HG03103 (cell line): ENCODE data around the gene IL31RA.

ENCODE experiments used
- ATAC-seq: cut with Tn5 transposase; IDR thresholded peaks from one replicate; pipeline ENCODE4 v1.9.1; 2021; ENCODE audit warnings: low read depth; ENCODE audit not compliant: unreplicated experiment

The IL31RA gene

GRCh38 chr5:55857247-55857640 is 6.1 kb downstream of the IL31RA start:
- no peak for ATAC-seq

GRCh38 chr5:55858104-55858503 is 6.9 kb downstream of the IL31RA start:
- ATAC-seq: no peak

DNA sequence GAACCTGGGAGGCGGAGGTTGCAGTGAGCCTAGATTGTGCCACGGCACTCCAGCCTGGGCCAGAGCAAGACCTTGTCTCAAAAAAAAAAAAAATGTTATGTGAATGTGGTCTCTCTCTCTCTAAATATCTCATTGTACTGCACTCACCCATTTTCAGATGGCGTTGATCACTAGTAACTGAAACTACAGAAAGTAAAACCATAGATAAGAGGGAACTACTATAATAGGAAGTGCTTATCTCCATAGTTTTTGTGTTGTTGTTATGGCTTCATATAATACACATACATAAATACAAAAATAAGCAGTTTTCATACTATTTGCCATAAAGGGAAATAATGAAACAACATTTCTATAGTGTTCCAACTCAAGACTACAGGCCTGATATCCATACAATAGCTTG is 9.1 kb downstream of the IL31RA start:
- no peak for ATAC-seq

DNA sequence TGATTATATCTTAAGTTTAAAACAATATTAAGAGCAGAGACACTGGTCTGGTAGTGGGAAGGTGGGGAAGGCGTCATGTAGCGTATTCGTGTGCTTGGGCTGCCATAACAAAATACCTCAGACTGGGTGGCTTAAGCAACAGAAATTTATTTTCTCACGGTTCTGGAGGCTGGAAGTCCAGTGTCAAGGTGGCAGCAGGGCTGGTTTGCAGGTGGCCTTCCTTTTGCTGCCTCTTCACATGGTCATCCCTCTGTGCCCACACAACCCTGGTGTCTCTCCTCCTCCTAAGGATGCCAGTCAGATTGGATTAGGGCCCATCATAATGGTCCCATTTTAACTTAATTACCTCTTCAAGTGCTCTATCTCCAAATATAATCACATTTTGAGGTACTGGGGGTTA is 9.6 kb downstream of the IL31RA start:
- ATAC-seq: no peak

GRCh38 chr5:55864606-55865541 is 13.7 kb downstream of the IL31RA start:
- ATAC-seq: no peak

DNA sequence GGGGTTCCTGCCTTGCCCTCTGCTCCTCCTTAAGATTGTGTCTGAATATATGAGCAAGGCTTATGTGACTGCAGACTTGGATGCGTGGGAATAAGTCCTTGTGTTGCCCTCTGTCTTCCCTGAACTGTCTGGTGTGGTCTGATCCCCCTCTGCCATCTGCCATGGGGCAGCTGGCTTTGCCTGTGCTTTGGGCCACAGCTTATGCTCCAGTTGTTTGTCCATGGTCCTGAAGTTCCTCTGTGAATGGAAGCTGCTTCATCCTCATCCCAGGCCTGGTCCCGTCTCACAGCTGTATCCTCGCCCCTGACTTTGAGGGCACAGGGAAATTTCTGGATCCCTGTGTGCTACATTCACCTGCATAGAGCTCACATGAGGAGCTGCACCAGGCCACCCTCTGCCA is 14.7 kb downstream of the IL31RA start:
- ATAC-seq: no peak

DNA sequence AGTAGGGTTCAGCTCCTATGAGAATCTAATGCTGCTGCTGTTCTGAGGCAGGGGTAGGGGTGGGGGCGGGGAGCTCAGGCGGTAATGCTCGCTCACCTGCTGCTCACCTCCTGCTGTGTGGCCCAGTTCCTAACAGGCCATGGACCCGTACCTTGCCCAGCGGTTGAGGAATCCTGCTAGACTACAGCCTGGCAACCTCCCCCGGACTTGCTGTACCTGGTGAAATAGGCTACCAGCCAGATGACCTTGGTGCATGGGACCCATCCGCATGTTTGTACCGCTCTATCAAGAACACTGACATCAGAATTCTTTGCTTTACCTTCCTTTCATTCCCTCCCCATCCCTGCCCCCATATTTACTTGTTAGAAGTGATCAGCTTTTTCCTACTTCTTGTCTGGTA is 15.3 kb downstream of the IL31RA start:
- ATAC-seq: no peak

GRCh38 chr5:55866934-55867333 is 15.8 kb downstream of the IL31RA start:
- ATAC-seq: no peak

- no peak for ATAC-seq
Measured at GRCh38 chr5:55868846-55869245, 17.7 kb downstream of the IL31RA start.

GRCh38 chr5:55869847-55870246 is 18.7 kb downstream of the IL31RA start:
- ATAC-seq: no peak

DNA sequence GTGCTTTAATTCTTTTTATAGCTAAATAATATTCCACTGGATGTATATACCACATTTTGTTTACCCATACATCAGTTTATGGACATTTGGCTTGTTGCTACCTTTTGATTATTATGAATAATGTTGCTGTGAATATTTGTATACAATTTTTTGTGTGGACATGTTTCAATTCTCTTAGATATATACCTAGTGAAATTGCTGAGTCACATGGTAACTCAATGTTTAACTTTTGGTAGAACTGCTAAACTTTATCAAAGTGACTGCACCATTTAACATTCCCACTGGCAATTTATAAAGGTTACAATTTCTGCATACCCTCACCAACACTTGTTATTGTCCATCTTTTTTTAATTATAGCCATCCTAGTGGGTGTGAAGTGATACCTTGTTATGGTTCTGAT is 22.1 kb downstream of the IL31RA start:
- ATAC-seq: no peak

DNA sequence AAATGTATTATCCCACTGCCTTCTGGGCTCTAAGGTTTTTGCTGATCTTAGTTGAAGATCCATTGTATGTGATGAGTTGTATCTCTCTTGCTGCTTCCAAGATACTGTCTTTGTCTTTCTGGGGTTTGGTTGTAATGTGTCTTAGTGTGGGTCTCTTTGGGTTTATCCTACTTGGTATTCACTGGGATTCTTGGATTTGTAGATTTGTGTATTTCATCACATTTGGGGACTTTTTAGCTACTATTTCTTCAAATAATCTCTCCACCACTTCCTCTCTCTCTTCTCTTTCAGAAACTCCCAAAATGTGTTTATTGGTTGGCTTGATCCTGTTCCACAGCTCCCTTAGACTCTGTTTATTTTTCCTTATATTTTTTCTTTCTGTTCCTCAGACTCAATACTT is 26.5 kb downstream of the IL31RA start:
- ATAC-seq: no peak

DNA sequence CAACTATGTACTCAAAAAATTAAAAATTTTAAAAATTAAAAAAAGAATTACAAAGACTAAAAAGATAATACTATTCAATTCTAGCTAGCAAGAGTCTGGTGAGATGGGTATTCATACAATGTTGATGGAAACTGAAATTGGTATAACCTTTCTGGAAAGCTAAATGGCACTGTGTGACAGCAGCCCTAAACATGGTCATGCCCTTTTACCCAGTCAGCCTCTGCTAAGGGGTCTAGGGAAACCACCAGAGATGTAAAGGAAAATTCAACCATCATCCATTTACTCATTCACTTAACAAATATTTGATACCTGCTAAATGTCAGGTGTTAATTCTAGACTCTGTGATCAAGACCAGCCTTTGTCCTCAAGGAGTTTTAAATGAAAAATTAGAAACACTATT is 29.3 kb downstream of the IL31RA start:
- ATAC-seq: no peak

- no peak for ATAC-seq
Measured at GRCh38 chr5:55885359-55885758, 34.2 kb downstream of the IL31RA start.

DNA sequence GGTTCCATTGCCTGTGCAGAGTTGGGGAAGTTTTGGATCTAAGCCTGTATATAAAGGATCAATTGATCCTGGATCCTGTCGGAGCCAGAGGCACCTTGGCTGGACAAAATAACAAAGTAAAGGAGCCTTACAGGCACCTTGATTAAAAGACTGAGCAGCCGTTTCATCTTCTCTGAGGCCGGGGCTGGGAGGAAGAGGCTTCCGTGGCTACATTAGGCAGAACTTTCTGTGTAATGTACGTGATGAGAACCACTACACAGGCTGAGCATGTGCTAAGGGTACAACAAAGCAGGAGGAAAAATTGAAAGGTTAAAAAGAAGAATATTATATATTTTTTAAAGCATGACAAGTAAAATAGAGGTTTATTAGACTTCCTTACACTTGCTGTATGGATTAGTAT is 37.0 kb downstream of the IL31RA start:
- ATAC-seq: no peak

GRCh38 chr5:55892479-55892878 is 41.3 kb downstream of the IL31RA start:
- no peak for ATAC-seq

DNA sequence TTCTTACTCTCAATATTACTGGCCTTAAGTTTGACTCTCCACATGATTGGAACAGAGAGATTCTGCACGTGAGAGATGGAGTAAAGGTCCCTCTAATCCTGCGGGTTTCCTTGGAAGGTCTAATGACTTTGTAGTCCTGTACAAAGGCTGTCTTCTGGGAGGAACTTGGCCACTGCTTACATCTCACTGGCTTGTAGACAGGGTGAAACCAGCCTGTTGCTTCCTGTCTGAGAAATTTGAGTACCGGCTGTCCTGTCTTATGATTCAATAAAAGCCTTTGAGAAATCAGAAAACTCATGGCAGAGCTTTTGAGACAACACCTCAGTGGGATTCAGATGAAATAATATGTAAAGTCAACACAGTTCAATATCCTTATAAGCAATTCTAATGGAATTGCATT is 43.0 kb downstream of the IL31RA start:
- no peak for ATAC-seq

DNA sequence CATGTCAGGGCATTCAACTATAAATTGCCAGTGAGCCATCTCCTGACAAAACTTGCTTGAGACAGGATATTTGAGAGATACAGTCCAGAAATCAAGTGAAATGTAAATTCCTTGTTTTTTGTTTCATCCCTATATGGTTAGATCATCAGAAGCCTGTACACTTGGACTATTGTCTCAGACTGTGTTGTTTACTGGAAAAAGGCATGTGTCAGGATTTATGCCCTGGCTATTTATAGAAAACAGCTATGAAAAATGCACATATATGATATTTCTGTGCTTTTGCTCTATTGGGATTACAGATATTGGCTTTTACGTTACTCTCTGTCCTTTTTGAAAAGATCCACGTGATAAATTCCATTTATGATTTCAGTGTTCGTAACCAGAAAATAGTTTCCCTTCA is 44.2 kb downstream of the IL31RA start:
- ATAC-seq: no peak

GRCh38 chr5:55896238-55896637 is 45.1 kb downstream of the IL31RA start:
- ATAC-seq: no peak

- ATAC-seq: no peak
Measured at GRCh38 chr5:55896663-55897062, 45.5 kb downstream of the IL31RA start.

DNA sequence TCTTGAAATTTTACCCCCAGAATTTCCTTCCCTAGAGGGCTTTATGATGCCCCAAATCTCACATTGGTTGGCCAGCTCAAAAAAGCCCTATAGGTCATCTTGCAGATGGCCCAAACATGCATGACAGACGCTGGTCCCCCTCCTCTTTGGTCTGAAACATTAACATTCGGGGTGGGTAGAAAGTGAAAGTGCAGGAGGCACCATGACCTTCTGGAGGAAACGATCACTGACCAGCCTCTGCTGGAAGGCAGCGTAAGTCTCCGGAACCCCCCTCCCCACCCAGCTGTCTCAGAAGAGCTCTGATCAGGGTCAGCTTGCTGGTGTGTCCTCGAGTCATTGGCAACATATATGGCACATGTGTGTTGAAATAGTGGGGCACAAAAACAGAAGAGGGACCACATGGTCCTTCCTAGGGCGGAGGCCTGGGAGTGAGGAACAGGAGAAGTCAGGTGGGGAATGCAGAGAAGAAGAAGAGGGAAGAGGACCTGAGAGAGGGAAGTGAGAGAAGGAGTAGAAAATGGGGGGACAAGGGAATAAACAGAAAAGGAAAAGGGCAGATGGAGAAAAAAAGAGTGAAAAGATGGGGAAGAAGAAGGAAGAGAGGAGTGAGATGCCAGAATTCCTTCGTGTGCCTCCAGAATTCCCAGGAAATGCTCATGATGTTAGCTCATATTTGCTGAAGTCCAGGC is 46.2 kb downstream of the IL31RA start:
- ATAC-seq: no peak

GRCh38 chr5:55897905-55898304 is 46.7 kb downstream of the IL31RA start:
- ATAC-seq: no peak
